NK-92 (cell line): ENCODE measurements around the gene KIAA0753.
"Not testable (repeated sequence)": the region's sequence is repeated elsewhere in the genome, so short reads cannot be mapped to it uniquely, and the experiment has no call there.

Experiments used
- DNase-seq: peaks from one replicate; lab custom pipeline; 2025; ENCODE audit not compliant: unreplicated experiment; lab: John Stamatoyannopoulos, UW

The KIAA0753 gene

GRCh38 chr17:6573982-6574686 is 66.4 kb downstream of the KIAA0753 start:
- no peak for DNase-seq

- DNase-seq = not testable (repeated sequence)
Measured at GRCh38 chr17:6573495-6573894, 67.0 kb downstream of the KIAA0753 start.

GRCh38 chr17:6572972-6573370 is 67.5 kb downstream of the KIAA0753 start:
- no peak for DNase-seq

- no peak for DNase-seq
Measured at GRCh38 chr17:6571452-6571781, 69.1 kb downstream of the KIAA0753 start.

- no peak for DNase-seq
Measured at GRCh38 chr17:6570731-6571451, 69.6 kb downstream of the KIAA0753 start.

- DNase-seq = no peak
Measured at GRCh38 chr17:6569370-6570285, 70.9 kb downstream of the KIAA0753 start.

GRCh38 chr17:6568184-6568758 is 72.2 kb downstream of the KIAA0753 start:
- DNase-seq = no peak

GRCh38 chr17:6567528-6568183 is 72.9 kb downstream of the KIAA0753 start:
- no peak for DNase-seq

GRCh38 chr17:6561446-6561845 is 79.1 kb downstream of the KIAA0753 start:
- no peak for DNase-seq

GRCh38 chr17:6560496-6560895 is 80.0 kb downstream of the KIAA0753 start:
- no peak for DNase-seq

- DNase-seq = no peak
Measured at GRCh38 chr17:6559753-6560215, 80.7 kb downstream of the KIAA0753 start.

- no peak for DNase-seq
Measured at GRCh38 chr17:6558932-6559752, 81.4 kb downstream of the KIAA0753 start.

GRCh38 chr17:6558276-6558675 is 82.2 kb downstream of the KIAA0753 start:
- no peak for DNase-seq

- no peak for DNase-seq
Measured at GRCh38 chr17:6557040-6557438, 83.5 kb downstream of the KIAA0753 start.

- DNase-seq = no peak
Measured at GRCh38 chr17:6556121-6557039, 84.1 kb downstream of the KIAA0753 start, which contains the start of gene PITPNM3. Gene PITPNM3 (minus strand): TSS chr17:6556555. CDS start chr17:6556406, 149 bp downstream.

GRCh38 chr17:6555331-6556120 is 85.0 kb downstream of the KIAA0753 start:
- no peak for DNase-seq

- DNase-seq = no peak
Measured at GRCh38 chr17:6554871-6555330, 85.6 kb downstream of the KIAA0753 start.

- no peak for DNase-seq
Measured at GRCh38 chr17:6554342-6554741, 86.2 kb downstream of the KIAA0753 start.
